HepG2 (cell line): ENCODE data around the gene LRRC45. TPM values are rescaled to one million over a fixed set of nuclear protein-coding genes. Genes with fewer than 3 reads are reported as not detected.

Experiments
- ARID2 ChIP-seq: sonication (generic); formaldehyde crosslinking; IDR thresholded peaks from 2 replicates; pipeline ENCODE4 v1.8.1; 2022; ENCODE audit warnings: mild to moderate bottlenecking, missing genetic modification reagents, borderline replicate concordance
- CBX1 ChIP-seq: IDR thresholded peaks from one replicate; pipeline ENCODE4 v1.6.1; 2016; ENCODE audit warnings: antibody characterized with exemption, low read depth
- ISL2 ChIP-seq: sonication (generic); formaldehyde crosslinking; IDR thresholded peaks from 2 replicates; pipeline ENCODE4 v1.5.0; 2020; ENCODE audit warnings: missing genetic modification reagents
- NFYB ChIP-seq: sonication (generic); formaldehyde crosslinking; IDR thresholded peaks from 2 replicates; pipeline ENCODE4 v1.4.0; 2020; ENCODE audit warnings: missing genetic modification reagents
- NR1H2 ChIP-seq: sonication (generic); formaldehyde crosslinking; IDR thresholded peaks from 2 replicates; pipeline ENCODE4 v1.8.1; 2022; ENCODE audit warnings: low read depth, missing genetic modification reagents, borderline replicate concordance
- NR2F1 ChIP-seq, 2 experiments: fragments of 450-650 bp in 1 of 2; formaldehyde crosslinking in 1 of 2; IDR thresholded peaks; 2 replicates each; pipeline versions ENCODE4 v1.5.0 to v1.6.1; 2016 to 2020; ENCODE audit warnings: mild to moderate bottlenecking in 1 of 2, missing compliant biosample characterization in 1 of 2, missing genetic modification reagents in 1 of 2, moderate library complexity in 1 of 2
- PCBP2 ChIP-seq: fragments of 200-400 bp; formaldehyde crosslinking; optimal IDR thresholded peaks from 2 replicates; pipeline ENCODE3; 2018; ENCODE audit warnings: low read length, low read depth; ENCODE audit not compliant: poor library complexity, severe bottlenecking
- SATB2 ChIP-seq: sonication (generic); formaldehyde crosslinking; IDR thresholded peaks from 2 replicates; pipeline ENCODE4 v1.5.0; 2020; ENCODE audit warnings: missing genetic modification reagents
- SNAPC2 ChIP-seq: sonication (generic); formaldehyde crosslinking; IDR thresholded peaks from 2 replicates; pipeline ENCODE4 v1.8.1; 2022; ENCODE audit warnings: mild to moderate bottlenecking, missing genetic modification reagents
- SOX13 ChIP-seq, 3 experiments: fragments of 450-650 bp in 1 of 3; sonication (generic) in 1 of 3; formaldehyde crosslinking in 1 of 3; IDR thresholded peaks in 2 of 3; conservative IDR thresholded peaks in 1 of 3; 2 replicates each; pipeline versions ENCODE4 v1.5.0 to v1.6.1; 2016 to 2020; ENCODE audit warnings: antibody characterized with exemption in 1 of 3, mild to moderate bottlenecking in 1 of 3, missing compliant biosample characterization in 1 of 3, missing genetic modification reagents in 1 of 3, moderate library complexity in 1 of 3
- TOPORS ChIP-seq: sonication (generic); formaldehyde crosslinking; IDR thresholded peaks from 2 replicates; pipeline ENCODE4 v1.8.0; 2023; ENCODE audit warnings: mild to moderate bottlenecking, missing genetic modification reagents
- ZKSCAN8 ChIP-seq: IDR thresholded peaks from 2 replicates; pipeline ENCODE4 v1.6.1; 2016; ENCODE audit warnings: borderline replicate concordance, missing genetic modification reagents, missing compliant biosample characterization
- ZNF33A ChIP-seq: sonication (generic); formaldehyde crosslinking; IDR thresholded peaks from 2 replicates; pipeline ENCODE4 v1.5.1; 2020; ENCODE audit warnings: missing genetic modification reagents, mild to moderate bottlenecking, moderate library complexity, borderline replicate concordance
- ZNF569 ChIP-seq: sonication (generic); formaldehyde crosslinking; IDR thresholded peaks from 2 replicates; pipeline ENCODE4 v1.5.0; 2020; ENCODE audit warnings: mild to moderate bottlenecking, missing genetic modification reagents, moderate library complexity, borderline replicate concordance
- ZNF746 ChIP-seq: sonication (generic); formaldehyde crosslinking; IDR thresholded peaks from 2 replicates; pipeline ENCODE4 v1.8.0; 2022; ENCODE audit warnings: mild to moderate bottlenecking, missing genetic modification reagents
- polyA plus RNA-seq, 8 experiments: library from polyadenylated mRNA; depleted of rRNA in 3 of 8; stranded (reverse) in 7 of 8; unstranded in 1 of 8; fragments of >200 nt; fragmentation: Illumina TruSeq in 4 of 8; extraction: Trizol in 4 of 8; gene quantifications; 2 replicates each; pipeline versions ENCODE4 v1.2.1 to v1.2.3, GENCODE V29; 2011 to 2016; ENCODE audit warnings: low read depth in 4 of 8, missing spikeins in 1 of 8, mixed read lengths in 1 of 8; ENCODE audit not compliant: insufficient read depth in 1 of 8
- total RNA-seq, 5 experiments: library from RNA; depleted of rRNA; stranded (reverse); fragments of >200 nt; fragmentation: Illumina TruSeq; extraction: Trizol; gene quantifications; 2 replicates each; pipeline ENCODE4 v1.2.3, GENCODE V29; 2016; ENCODE audit warnings: low read depth in 1 of 5
- TF ChIP-seq, protein P1 (sequence below): sonication (generic); formaldehyde crosslinking; IDR thresholded peaks from 2 replicates; pipeline ENCODE4 v1.4.0; 2020; ENCODE audit warnings: missing genetic modification reagents
- TF ChIP-seq, protein P2 (sequence below): sonication (generic); formaldehyde crosslinking; IDR thresholded peaks from 2 replicates; pipeline ENCODE4 v1.8.1; 2023; ENCODE audit warnings: mild to moderate bottlenecking, missing genetic modification reagents
- TF ChIP-seq, protein P3 (sequence below): sonication (generic); formaldehyde crosslinking; IDR thresholded peaks from 2 replicates; pipeline ENCODE4 v1.4.0; 2020; ENCODE audit warnings: mild to moderate bottlenecking, missing genetic modification reagents
- TF ChIP-seq, protein P4 (sequence below): sonication (generic); formaldehyde crosslinking; IDR thresholded peaks from 2 replicates; pipeline ENCODE4 v1.8.0; 2022; ENCODE audit warnings: missing genetic modification reagents, mild to moderate bottlenecking, borderline replicate concordance
- TF ChIP-seq, protein P5 (sequence below): sonication (generic); formaldehyde crosslinking; IDR thresholded peaks from 2 replicates; pipeline ENCODE4 v1.5.1; 2020; ENCODE audit warnings: mild to moderate bottlenecking, moderate library complexity, missing genetic modification reagents

LRRC45 gene
- total and polyA plus RNA-seq, 2 of the 13 experiments (the other 11 are each of a cell fraction or from before 2014, with no cell fraction given): 11.6 to 48.1 TPM

DNA sequence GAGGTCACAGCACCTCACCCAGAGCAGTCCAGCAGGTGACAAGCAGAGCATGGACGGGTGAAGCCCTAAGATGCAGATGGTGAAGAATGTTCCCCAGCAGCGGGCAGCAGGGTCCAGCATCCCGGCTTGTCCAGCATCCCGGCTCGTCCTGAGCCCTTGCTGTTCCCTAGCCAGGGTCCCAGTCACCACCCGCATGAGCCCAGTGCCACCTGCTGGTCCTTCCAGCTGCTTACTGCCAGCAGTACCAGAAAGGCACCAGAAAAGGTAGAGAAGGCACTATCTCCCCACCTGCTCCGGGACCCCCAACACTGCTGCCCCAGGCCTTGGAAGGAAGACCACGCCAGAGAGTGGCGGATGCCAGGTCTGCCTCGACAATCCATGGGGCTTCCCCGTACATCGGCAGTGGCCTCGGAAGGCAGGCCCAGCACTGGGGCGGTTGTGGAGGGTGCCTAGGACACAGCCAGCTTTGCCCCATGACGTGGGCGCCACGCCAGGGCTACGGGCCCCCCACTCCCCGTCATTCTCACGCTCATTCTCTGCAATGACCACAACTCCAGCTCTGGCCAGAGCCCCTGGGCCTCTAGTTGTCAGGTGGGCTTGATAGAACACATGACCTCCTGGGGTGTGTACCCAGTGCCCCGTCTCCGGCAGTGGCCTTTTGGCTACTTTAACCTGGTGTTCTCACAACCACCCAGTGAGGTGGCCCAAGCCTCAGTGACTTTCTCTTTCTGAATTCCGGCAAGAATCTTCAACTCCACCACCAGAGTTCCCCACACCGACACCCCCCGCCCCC is 1.8 kb upstream of the LRRC45 start (continued):
- TF ChIP-seq, protein P1, sequence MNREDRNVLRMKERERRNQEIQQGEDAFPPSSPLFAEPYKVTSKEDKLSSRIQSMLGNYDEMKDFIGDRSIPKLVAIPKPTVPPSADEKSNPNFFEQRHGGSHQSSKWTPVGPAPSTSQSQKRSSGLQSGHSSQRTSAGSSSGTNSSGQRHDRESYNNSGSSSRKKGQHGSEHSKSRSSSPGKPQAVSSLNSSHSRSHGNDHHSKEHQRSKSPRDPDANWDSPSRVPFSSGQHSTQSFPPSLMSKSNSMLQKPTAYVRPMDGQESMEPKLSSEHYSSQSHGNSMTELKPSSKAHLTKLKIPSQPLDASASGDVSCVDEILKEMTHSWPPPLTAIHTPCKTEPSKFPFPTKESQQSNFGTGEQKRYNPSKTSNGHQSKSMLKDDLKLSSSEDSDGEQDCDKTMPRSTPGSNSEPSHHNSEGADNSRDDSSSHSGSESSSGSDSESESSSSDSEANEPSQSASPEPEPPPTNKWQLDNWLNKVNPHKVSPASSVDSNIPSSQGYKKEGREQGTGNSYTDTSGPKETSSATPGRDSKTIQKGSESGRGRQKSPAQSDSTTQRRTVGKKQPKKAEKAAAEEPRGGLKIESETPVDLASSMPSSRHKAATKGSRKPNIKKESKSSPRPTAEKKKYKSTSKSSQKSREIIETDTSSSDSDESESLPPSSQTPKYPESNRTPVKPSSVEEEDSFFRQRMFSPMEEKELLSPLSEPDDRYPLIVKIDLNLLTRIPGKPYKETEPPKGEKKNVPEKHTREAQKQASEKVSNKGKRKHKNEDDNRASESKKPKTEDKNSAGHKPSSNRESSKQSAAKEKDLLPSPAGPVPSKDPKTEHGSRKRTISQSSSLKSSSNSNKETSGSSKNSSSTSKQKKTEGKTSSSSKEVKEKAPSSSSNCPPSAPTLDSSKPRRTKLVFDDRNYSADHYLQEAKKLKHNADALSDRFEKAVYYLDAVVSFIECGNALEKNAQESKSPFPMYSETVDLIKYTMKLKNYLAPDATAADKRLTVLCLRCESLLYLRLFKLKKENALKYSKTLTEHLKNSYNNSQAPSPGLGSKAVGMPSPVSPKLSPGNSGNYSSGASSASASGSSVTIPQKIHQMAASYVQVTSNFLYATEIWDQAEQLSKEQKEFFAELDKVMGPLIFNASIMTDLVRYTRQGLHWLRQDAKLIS: no peak
- no peak for TF ChIP-seq NR1H2 (CRISPR knock-in tag)
- TF ChIP-seq, protein P2, sequence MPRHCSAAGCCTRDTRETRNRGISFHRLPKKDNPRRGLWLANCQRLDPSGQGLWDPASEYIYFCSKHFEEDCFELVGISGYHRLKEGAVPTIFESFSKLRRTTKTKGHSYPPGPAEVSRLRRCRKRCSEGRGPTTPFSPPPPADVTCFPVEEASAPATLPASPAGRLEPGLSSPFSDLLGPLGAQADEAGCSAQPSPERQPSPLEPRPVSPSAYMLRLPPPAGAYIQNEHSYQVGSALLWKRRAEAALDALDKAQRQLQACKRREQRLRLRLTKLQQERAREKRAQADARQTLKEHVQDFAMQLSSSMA (CRISPR knock-in tag): no peak; the same call in 1 of the 2 replicates
- peak; percentile 44; the same call in 1 of the 2 replicates for TF ChIP-seq ZNF746
- no peak for TF ChIP-seq CBX1
- TF ChIP-seq ZNF569 (CRISPR knock-in tag): no peak
- TF ChIP-seq ZNF33A (CRISPR knock-in tag): no peak
- TF ChIP-seq NR2F1 (CRISPR knock-in tag; IDR thresholded peaks at IDR 0.05): no peak
- TF ChIP-seq TOPORS (CRISPR knock-in tag): no peak
- TF ChIP-seq ISL2 (CRISPR knock-in tag): peak; percentile 79
- TF ChIP-seq, protein P3, sequence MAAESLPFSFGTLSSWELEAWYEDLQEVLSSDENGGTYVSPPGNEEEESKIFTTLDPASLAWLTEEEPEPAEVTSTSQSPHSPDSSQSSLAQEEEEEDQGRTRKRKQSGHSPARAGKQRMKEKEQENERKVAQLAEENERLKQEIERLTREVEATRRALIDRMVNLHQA (CRISPR knock-in tag): no peak
- no peak for TF ChIP-seq PCBP2
- no peak for TF ChIP-seq SOX13 (IDR thresholded peaks at IDR 0.05)
- TF ChIP-seq SOX13 (CRISPR knock-in tag; conservative IDR thresholded peaks at IDR 0.05 in 1 of 2, IDR thresholded peaks at IDR 0.05 in 1 of 2): peak in 1 of 2 experiments; percentile 25; a peak in 1 of 4 replicates
- no peak for TF ChIP-seq ARID2 (CRISPR knock-in tag)
- TF ChIP-seq, protein P4, sequence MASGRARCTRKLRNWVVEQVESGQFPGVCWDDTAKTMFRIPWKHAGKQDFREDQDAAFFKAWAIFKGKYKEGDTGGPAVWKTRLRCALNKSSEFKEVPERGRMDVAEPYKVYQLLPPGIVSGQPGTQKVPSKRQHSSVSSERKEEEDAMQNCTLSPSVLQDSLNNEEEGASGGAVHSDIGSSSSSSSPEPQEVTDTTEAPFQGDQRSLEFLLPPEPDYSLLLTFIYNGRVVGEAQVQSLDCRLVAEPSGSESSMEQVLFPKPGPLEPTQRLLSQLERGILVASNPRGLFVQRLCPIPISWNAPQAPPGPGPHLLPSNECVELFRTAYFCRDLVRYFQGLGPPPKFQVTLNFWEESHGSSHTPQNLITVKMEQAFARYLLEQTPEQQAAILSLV (CRISPR knock-in tag): no peak
- TF ChIP-seq NFYB: 0 out of 2 replicates have a peak, but pooled peaks have one; percentile 22
- peak; percentile 49; the same call in 1 of the 2 replicates for TF ChIP-seq SATB2 (CRISPR knock-in tag)
- TF ChIP-seq SNAPC2 (CRISPR knock-in tag): 0 out of 2 replicates have a peak, but pooled peaks have one; percentile 56
- TF ChIP-seq, protein P5, sequence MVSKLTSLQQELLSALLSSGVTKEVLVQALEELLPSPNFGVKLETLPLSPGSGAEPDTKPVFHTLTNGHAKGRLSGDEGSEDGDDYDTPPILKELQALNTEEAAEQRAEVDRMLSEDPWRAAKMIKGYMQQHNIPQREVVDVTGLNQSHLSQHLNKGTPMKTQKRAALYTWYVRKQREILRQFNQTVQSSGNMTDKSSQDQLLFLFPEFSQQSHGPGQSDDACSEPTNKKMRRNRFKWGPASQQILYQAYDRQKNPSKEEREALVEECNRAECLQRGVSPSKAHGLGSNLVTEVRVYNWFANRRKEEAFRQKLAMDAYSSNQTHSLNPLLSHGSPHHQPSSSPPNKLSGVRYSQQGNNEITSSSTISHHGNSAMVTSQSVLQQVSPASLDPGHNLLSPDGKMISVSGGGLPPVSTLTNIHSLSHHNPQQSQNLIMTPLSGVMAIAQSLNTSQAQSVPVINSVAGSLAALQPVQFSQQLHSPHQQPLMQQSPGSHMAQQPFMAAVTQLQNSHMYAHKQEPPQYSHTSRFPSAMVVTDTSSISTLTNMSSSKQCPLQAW: peak; percentile 89
- no peak; the same call in 1 of the 2 replicates for TF ChIP-seq ZKSCAN8 (CRISPR knock-in tag)
